Bronchial smooth muscle cell (primary cell): Measurements from ENCODE around the gene PTGDR. TPM values are rescaled to one million over a fixed set of nuclear protein-coding genes. Genes with fewer than 3 reads are reported as not detected.

Source experiments
- total RNA-seq: library from RNA; depleted of rRNA; stranded (reverse); fragments of >200 nt; gene quantifications from 2 replicates; pipeline ENCODE4 v1.2.1, GENCODE V29; 2014

PTGDR gene, protein sequence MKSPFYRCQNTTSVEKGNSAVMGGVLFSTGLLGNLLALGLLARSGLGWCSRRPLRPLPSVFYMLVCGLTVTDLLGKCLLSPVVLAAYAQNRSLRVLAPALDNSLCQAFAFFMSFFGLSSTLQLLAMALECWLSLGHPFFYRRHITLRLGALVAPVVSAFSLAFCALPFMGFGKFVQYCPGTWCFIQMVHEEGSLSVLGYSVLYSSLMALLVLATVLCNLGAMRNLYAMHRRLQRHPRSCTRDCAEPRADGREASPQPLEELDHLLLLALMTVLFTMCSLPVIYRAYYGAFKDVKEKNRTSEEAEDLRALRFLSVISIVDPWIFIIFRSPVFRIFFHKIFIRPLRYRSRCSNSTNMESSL
- total RNA-seq, result 0.16 and 0.17 TPM in 2 replicates

DNA sequence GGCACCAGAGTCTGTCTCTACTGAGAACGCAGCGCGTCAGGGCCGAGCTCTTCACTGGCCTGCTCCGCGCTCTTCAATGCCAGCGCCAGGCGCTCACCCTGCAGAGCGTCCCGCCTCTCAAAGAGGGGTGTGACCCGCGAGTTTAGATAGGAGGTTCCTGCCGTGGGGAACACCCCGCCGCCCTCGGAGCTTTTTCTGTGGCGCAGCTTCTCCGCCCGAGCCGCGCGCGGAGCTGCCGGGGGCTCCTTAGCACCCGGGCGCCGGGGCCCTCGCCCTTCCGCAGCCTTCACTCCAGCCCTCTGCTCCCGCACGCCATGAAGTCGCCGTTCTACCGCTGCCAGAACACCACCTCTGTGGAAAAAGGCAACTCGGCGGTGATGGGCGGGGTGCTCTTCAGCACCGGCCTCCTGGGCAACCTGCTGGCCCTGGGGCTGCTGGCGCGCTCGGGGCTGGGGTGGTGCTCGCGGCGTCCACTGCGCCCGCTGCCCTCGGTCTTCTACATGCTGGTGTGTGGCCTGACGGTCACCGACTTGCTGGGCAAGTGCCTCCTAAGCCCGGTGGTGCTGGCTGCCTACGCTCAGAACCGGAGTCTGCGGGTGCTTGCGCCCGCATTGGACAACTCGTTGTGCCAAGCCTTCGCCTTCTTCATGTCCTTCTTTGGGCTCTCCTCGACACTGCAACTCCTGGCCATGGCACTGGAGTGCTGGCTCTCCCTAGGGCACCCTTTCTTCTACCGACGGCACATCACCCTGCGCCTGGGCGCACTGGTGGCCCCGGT, at the start of gene PTGDR:
PTGDR (plus strand) TSS at position 198 of the 778 bp plus-strand sequence; CDS start at position 315, 117 bp downstream.

DNA sequence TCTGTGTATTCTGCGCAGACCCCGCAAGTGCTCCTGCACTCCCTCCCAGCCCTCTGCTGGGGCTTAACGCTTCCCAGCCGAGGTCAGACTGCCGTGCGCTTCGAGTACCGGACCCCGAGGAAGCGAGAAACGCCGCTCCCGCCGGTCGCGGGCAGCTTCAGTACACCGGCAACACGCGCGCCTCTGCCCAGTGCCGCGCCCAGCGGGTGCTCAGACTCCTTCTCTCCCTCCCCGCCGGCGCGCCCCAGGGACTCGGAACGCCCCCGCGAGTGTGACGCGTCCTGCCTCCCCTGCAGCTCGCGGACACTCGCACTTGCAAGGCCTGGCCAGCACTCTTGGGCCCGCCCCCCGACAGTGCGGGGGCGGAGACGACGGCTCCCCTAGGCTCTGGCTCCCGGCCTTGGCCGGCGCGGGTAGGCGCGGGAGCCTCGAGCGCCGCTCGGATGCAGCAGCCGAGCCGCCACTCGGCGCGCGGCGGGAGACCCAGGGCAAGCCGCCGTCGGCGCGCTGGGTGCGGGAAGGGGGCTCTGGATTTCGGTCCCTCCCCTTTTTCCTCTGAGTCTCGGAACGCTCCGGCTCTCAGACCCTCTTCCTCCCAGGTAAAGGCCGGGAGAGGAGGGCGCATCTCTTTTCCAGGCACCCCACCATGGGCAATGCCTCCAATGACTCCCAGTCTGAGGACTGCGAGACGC, 46.6 kb downstream of the PTGDR start, which contains the start of gene PTGER2:
PTGER2 (plus strand) TSS at position 410 of the 692 bp plus-strand sequence; CDS start at position 647, 237 bp downstream.

Other genes with a start within 250 kb of the PTGDR start
- 110 and 166 TPM in 2 replicates for gene NID2, start 198.6 kb upstream of the PTGDR start, total RNA-seq
- gene PTGER2, start 46.6 kb downstream of the PTGDR start, total RNA-seq, result 29.2 and 35.9 TPM in 2 replicates